A673 (cell line): ENCODE results near the gene CKM. TPM values are rescaled to one million over a fixed set of nuclear protein-coding genes. Genes with fewer than 3 reads are reported as not detected.

Experiments
- BruUV-seq: library from RNA; stranded (reverse); fragments of 400-500 nt; replicated peaks from 2 replicates; lab custom pipeline; 2021; lab: Mats Ljungman, UMichigan
- CTCF ChIA-PET: fragments of 300-600 bp; sonication (Branson Sonifier 250); formaldehyde crosslinking; loops from one replicate; lab custom pipeline; 2022; ENCODE audit warnings: antibody characterized with exemption; lab: Charles Lee
- POLR2A ChIA-PET: fragments of 300-600 bp; sonication (Branson Sonifier 250); formaldehyde crosslinking; loops from one replicate; lab custom pipeline; 2022; ENCODE audit warnings: antibody characterized with exemption; ENCODE audit not compliant: low non-redundant PET; lab: Charles Lee
- DNase-seq: peaks from one replicate; pipeline ENCODE4 v3.0.0-alpha.2; 2015; ENCODE audit warnings: low spot score
- H3K27ac ChIP-seq: fragments of 200-600 bp; sonication (generic); 2 replicates; pipeline ENCODE4 v1.5.1; 2016; ENCODE audit warnings: mixed run types, low read depth, mild to moderate bottlenecking, mixed read lengths, antibody characterized with exemption, low read length; ENCODE audit not compliant: poor library complexity, severe bottlenecking
- H3K27me3 ChIP-seq: fragments of 200-600 bp; sonication (generic); replicated peaks from 2 replicates; pipeline ENCODE4 v1.6.1; 2017; ENCODE audit warnings: mixed run types, low read depth, mild to moderate bottlenecking, mixed read lengths, antibody characterized with exemption, low read length; ENCODE audit not compliant: insufficient read depth, poor library complexity
- H3K36me3 ChIP-seq: fragments of 200-600 bp; sonication (generic); 2 replicates; pipeline ENCODE4 v1.6.1; 2016; ENCODE audit warnings: mixed run types, mild to moderate bottlenecking, mixed read lengths, antibody characterized with exemption, low read length; ENCODE audit not compliant: insufficient read depth, poor library complexity, severe bottlenecking
- H3K4me1 ChIP-seq: fragments of 200-600 bp; sonication (generic); 2 replicates; pipeline ENCODE4 v1.6.1; 2017; ENCODE audit warnings: mixed run types, mild to moderate bottlenecking, mixed read lengths, antibody characterized with exemption, low read length; ENCODE audit not compliant: insufficient read depth, poor library complexity, severe bottlenecking
- H3K4me3 ChIP-seq: fragments of 200-600 bp; sonication (generic); 2 replicates; pipeline ENCODE4 v1.5.1; 2016; ENCODE audit warnings: low read depth, mixed run types, mild to moderate bottlenecking, mixed read lengths, low read length; ENCODE audit not compliant: poor library complexity, severe bottlenecking
- H3K9me3 ChIP-seq: fragments of 200-600 bp; sonication (generic); 2 replicates; pipeline ENCODE4 v1.6.1; 2016; ENCODE audit warnings: mixed run types, low read depth, mild to moderate bottlenecking, mixed read lengths, antibody characterized with exemption, low read length; ENCODE audit not compliant: poor library complexity, severe bottlenecking
- CTCF ChIP-seq: fragments of 300-800, 200-600 bp; sonication (generic); conservative IDR thresholded peaks from 2 replicates; pipeline ENCODE4 v1.5.1; 2017; ENCODE audit warnings: low read depth, mild to moderate bottlenecking, antibody characterized with exemption, low read length, moderate library complexity, mixed read lengths
- EZH2 ChIP-seq: fragments of 200-600 bp; sonication (generic); IDR thresholded peaks from 2 replicates; pipeline ENCODE4 v1.6.1; 2017; ENCODE audit warnings: borderline replicate concordance, low read depth, mild to moderate bottlenecking, mixed read lengths, antibody characterized with exemption, low read length; ENCODE audit not compliant: poor library complexity, severe bottlenecking
- intact Hi-C: fragments of 100-400 bp; cut with micrococcal nuclease; formaldehyde crosslinking; loops from one replicate; pipeline ENCODE4 v1.10.0; 2022; ENCODE audit not compliant: unreplicated experiment
- total RNA-seq: library from RNA; stranded (reverse); gene quantifications from 2 replicates; pipeline ENCODE4 v1.2.3, GENCODE V29; 2021

Gene CKM
- total RNA-seq, 1 experiment from 2014 or later: not detected

GRCh38 chr19:45357445-45357783 is 34.7 kb upstream of the CKM start:
- POLR2A ChIA-PET: no interaction called here
- no peak overlapping the region for H3K27ac ChIP-seq
- H3K36me3 ChIP-seq: peaks cover 47% of the 10 kb centered on the region
- no peaks in the 10 kb centered on the region for H3K9me3 ChIP-seq
- no peak for TF ChIP-seq CTCF
- TF ChIP-seq EZH2: no peak
- no peak for DNase-seq
- no peaks in the 10 kb centered on the region for H3K27me3 ChIP-seq
- BruUV-seq: no TSS peak
- H3K4me3 ChIP-seq: no peak overlapping the region
- H3K4me1 ChIP-seq: no peaks in the 10 kb centered on the region
- intact Hi-C loops: no loop called here
- CTCF ChIA-PET: no interaction called here

DNA sequence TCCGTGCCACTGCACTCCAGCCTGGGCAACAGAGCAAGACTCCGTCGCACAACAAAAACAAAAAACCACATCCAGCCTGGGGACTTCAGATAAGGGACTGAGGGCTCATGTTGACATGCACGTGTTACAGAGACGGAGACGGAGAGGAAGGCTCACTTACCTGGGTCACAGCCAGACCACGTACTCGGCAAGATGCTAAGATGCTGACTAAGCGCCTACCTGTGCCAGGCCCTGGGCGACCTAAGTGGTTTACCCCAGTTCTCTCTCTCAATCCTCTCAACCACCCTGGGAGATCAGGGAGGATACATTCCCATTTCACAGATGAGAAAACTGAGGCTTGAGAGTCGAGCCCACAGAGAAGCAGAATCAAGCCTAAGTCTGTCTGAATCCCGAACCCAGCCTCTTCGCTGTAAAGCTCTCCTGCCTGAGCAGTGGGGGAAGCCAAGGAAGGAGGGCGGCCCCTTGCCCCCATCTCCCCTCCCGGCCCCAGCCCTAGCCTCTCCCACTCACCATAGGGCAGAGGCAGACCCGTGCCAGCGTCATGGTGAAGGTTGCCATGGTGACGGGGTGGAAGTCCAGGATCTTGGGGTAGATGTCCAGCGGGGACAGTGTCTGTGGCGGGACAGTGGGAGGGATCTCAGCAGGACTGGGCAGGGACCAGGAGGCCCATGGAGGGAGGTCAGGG is 34.2 kb upstream of the CKM start:
- TF ChIP-seq EZH2: no peak
- TF ChIP-seq CTCF: no peak
- DNase-seq: no peak
- POLR2A ChIA-PET: no interaction called here
- BruUV-seq: no TSS peak
- Histone ChIP-seq H3K9me3 (no peaks in the 10 kb centered on the region), H3K36me3 (peaks cover 50% of the 10 kb centered on the region), H3K27ac (no peak overlapping the region), H3K4me3 (no peak overlapping the region), H3K4me1 (no peaks in the 10 kb centered on the region), H3K27me3 (no peaks in the 10 kb centered on the region)
- CTCF ChIA-PET: no interaction called here
- intact Hi-C loops: no loop called here

DNA sequence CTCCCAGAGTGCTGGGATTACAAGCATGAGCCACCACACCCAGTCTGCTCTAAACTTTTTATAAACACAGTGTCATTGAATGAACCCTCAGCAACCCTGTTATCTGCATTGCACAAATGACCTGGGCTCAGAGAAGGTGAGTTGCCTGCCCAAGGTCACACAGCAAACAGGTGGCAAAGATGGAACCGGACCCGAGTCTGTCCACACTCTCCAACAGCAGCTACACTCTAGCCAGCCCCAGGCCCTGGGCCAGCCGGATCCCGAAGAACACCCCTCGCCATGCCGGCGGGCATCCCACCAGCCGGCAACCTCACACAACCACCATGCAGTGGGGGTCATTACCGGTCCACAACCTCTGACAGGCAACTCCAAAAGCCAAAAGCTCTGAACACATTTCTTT is 33.2 kb upstream of the CKM start:
- Histone ChIP-seq H3K9me3 (no peaks in the 10 kb centered on the region), H3K4me3 (no peak overlapping the region), H3K36me3 (peaks cover 42% of the 10 kb centered on the region), H3K27ac (no peak overlapping the region), H3K27me3 (no peaks in the 10 kb centered on the region), H3K4me1 (no peaks in the 10 kb centered on the region)
- no peak for DNase-seq
- POLR2A ChIA-PET: no interaction called here
- TF ChIP-seq EZH2 (no peak), CTCF (no peak)
- intact Hi-C loops: no loop called here
- CTCF ChIA-PET: no interaction called here
- BruUV-seq: no TSS peak
